A549 (cell line): ENCODE results near the gene DYNLRB1. TPM values are rescaled to one million over a fixed set of nuclear protein-coding genes. Genes with fewer than 3 reads are reported as not detected.

Source experiments
- ATAC-seq, 2 experiments: fragments of 200-7000 bp in 1 of 2; fragments of >200 bp in 1 of 2; cut with Nextera tagmentation in 1 of 2; cut with Tn5 transposase in 1 of 2; 3 replicates each; pipeline versions ENCODE4 v1.8.0 to v1.9.1; 2018 to 2020; ENCODE audit warnings: mild to moderate bottlenecking in 1 of 2, moderate library complexity in 1 of 2
- CTCF ChIA-PET: fragments of 300-600 bp; sonication (Branson Sonifier 250); formaldehyde crosslinking; extraction: SDS; loops from one replicate; lab custom pipeline; 2021; ENCODE audit warnings: antibody characterized with exemption, inconsistent platforms; lab: Yijun Ruan, JAX
- POLR2A ChIA-PET: fragments of 350-600 bp; formaldehyde crosslinking; extraction: SDS; loops from one replicate; lab custom pipeline; 2021; ENCODE audit warnings: antibody characterized with exemption, inconsistent platforms; lab: Yijun Ruan, JAX
- DNase-seq, 2 experiments: peaks; one replicate each; pipeline versions ENCODE4 v3.0.0 to v3.0.0-alpha.2; 2011 to 2016; ENCODE audit warnings: low read depth in 1 of 2, low spot score in 1 of 2
- FAIRE-seq: peaks from 2 replicates; lab custom pipeline; 2011; peaks lifted over from hg19 to GRCh38; lab: Jason Lieb, UNC
- H3K27ac ChIP-seq, 2 experiments: fragments of >200 bp; sonication (Bioruptor Twin); formaldehyde crosslinking; 3 replicates each; pipeline ENCODE4 v1.5.1; 2016 to 2017
- H3K4me1 ChIP-seq: fragments of >200 bp; sonication (Bioruptor Twin); formaldehyde crosslinking; 3 replicates; pipeline ENCODE4 v1.6.1; 2016
- H3K4me2 ChIP-seq: fragments of >200 bp; sonication (Bioruptor Twin); formaldehyde crosslinking; 3 replicates; pipeline ENCODE4 v1.6.1; 2016
- H3K4me3 ChIP-seq: fragments of >200 bp; sonication (Bioruptor Twin); formaldehyde crosslinking; 3 replicates; pipeline ENCODE4 v1.5.1; 2016
- H3K9me3 ChIP-seq: fragments of >200 bp; sonication (Bioruptor Twin); formaldehyde crosslinking; 3 replicates; pipeline ENCODE4 v1.6.1; 2016
- ATOH8 ChIP-seq: fragments of 250-450 bp; sonication (Bioruptor Pico); IDR thresholded peaks from 2 replicates; pipeline ENCODE4 v1.5.0; 2020; ENCODE audit warnings: low read depth, mild to moderate bottlenecking, moderate library complexity
- BHLHE40 ChIP-seq: IDR thresholded peaks from 2 replicates; pipeline ENCODE4 v1.6.1; 2012; ENCODE audit warnings: low read depth, low read length, inconsistent platforms
- E2F6 ChIP-seq: IDR thresholded peaks from 2 replicates; pipeline ENCODE4 v1.6.1; 2012; ENCODE audit warnings: low read depth, borderline replicate concordance
- EHF ChIP-seq: fragments of 250-450 bp; sonication (Bioruptor Pico); IDR thresholded peaks from 2 replicates; pipeline ENCODE4 v1.5.0; 2020; ENCODE audit warnings: mild to moderate bottlenecking
- HDAC2 ChIP-seq: fragments of 200-600 bp; sonication (generic); IDR thresholded peaks from 2 replicates; pipeline ENCODE4 v1.6.1; 2016
- HMGXB4 ChIP-seq: fragments of 250-450 bp; sonication (Bioruptor Pico); IDR thresholded peaks from 2 replicates; pipeline ENCODE4 v1.5.0; 2021; ENCODE audit warnings: mild to moderate bottlenecking, moderate library complexity, borderline replicate concordance
- HOXB13 ChIP-seq: fragments of 250-450 bp; sonication (Bioruptor Pico); IDR thresholded peaks from 2 replicates; pipeline ENCODE4 v1.5.0; 2020; ENCODE audit warnings: low read depth, mild to moderate bottlenecking, moderate library complexity
- HOXB5 ChIP-seq: fragments of 250-450 bp; sonication (Bioruptor Pico); IDR thresholded peaks from 2 replicates; pipeline ENCODE4 v1.5.0; 2020; ENCODE audit warnings: mild to moderate bottlenecking, moderate library complexity
- NR3C1 ChIP-seq: fragments of >200 bp; sonication (Bioruptor Twin); formaldehyde crosslinking; IDR thresholded peaks from 3 replicates; pipeline ENCODE4 v1.6.1; 2017
- POLR2A ChIP-seq: IDR thresholded peaks from 2 replicates; pipeline ENCODE4 v1.6.1; 2012; ENCODE audit warnings: mild to moderate bottlenecking, low read length
- RNF2 ChIP-seq: fragments of 200-600 bp; sonication (generic); IDR thresholded peaks from 2 replicates; pipeline ENCODE4 v1.6.1; 2016; ENCODE audit warnings: low read depth, mild to moderate bottlenecking, antibody characterized with exemption, moderate library complexity, borderline replicate concordance
- SMC3 ChIP-seq: fragments of >200 bp; sonication (Bioruptor Twin); formaldehyde crosslinking; IDR thresholded peaks from 3 replicates; pipeline ENCODE4 v1.6.1; 2018; ENCODE audit warnings: inconsistent platforms
- TFCP2L1 ChIP-seq: fragments of 250-450 bp; sonication (Bioruptor Pico); IDR thresholded peaks from 2 replicates; pipeline ENCODE4 v1.5.0; 2021; ENCODE audit warnings: mild to moderate bottlenecking
- ZC3H11A ChIP-seq: fragments of 450-650 bp; IDR thresholded peaks from 2 replicates; pipeline ENCODE4 v1.6.1; 2014; ENCODE audit warnings: antibody characterized with exemption, mild to moderate bottlenecking
- ZNF302 ChIP-seq: fragments of 250-450 bp; sonication (Bioruptor Pico); IDR thresholded peaks from 2 replicates; pipeline ENCODE4 v1.9.0; 2021; ENCODE audit warnings: inconsistent platforms, mild to moderate bottlenecking, moderate library complexity
- WGBS: methylation state at CpG from one replicate; pipeline ENCODE4 v1.1.6; 2017; ENCODE audit errors: missing lambda C conversion rate; 5-methylcytosine and 5-hydroxymethylcytosine counted together
- polyA plus RNA-seq, 4 experiments: library from polyadenylated mRNA; depleted of rRNA in 3 of 4; stranded (reverse); fragments of >200 nt; fragmentation: RNase III in 1 of 4; extraction: RNeasy Plus Mini Kit Qiagen cat#74134 plus additional on column Dnase treatment in 1 of 4; gene quantifications; 2 replicates in 3 of 4; 3 replicates in 1 of 4; pipeline ENCODE4 v1.2.3, GENCODE V29; 2011 to 2017
- TF ChIP-seq, protein P1 (sequence below): fragments of 200-600 bp; sonication (generic); IDR thresholded peaks from 2 replicates; pipeline ENCODE4 v1.6.1; 2016; ENCODE audit warnings: antibody characterized with exemption, mild to moderate bottlenecking, moderate library complexity
- TF ChIP-seq, protein P2 (sequence below): IDR thresholded peaks from 2 replicates; pipeline ENCODE4 v1.6.1; 2012
- TF ChIP-seq, protein P3 (sequence below): IDR thresholded peaks from 2 replicates; pipeline ENCODE4 v1.6.1; 2012

The DYNLRB1 gene
- polyA plus RNA-seq, 2 of the 4 experiments (the other 2 are of a cell fraction): 148 to 211 TPM

GRCh38 chr20:34507702-34508413 lies 8.4 kb upstream of the DYNLRB1 start:
- FAIRE-seq: no peak
- Histone ChIP-seq H3K4me1 (0 out of 3 replicates have a peak, but pooled peaks cover 5% of the 10 kb centered on the region), H3K27ac (no peak overlapping the region), H3K4me3 (no peak overlapping the region), H3K4me2 (no peak overlapping the region), H3K9me3 (no peaks in the 10 kb centered on the region)
- ATAC-seq: no peak
- 76% methylated on average over 4 of the region's 4 CpGs for WGBS
- ChIA-PET POLR2A (no interaction called here), CTCF (interaction anchor here (0.7 kb wide), 1 partner anchor 195 kb away, joined by 4 read pairs; no protein-coding TSS in a partner anchor)
- no peak for DNase-seq
- TF ChIP-seq SMC3: no peak
- TF ChIP-seq POLR2A: no peak
- TF ChIP-seq HDAC2: no peak

DNA sequence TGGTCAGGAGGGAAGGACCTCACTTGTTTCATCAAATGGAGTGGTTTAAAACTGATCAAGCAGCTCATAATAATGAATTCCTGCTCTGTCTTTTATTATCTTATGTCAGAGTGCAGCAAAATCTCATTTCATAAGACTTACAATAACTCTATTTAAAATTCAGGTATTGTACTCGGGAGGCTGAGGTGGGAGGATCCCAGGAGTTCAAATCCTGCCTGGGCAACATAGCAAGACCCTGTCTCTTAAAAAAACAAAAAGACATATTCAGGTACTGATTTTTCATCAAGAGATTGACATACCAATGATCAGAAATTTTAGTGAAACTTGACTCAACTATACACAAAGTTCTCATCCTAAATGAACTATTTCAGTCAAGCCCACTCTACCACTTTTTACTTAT lies 5.6 kb upstream of the DYNLRB1 start:
- no peak overlapping the region for H3K4me3 ChIP-seq
- peaks cover 14% of the 10 kb centered on the region for H3K4me1 ChIP-seq
- H3K9me3 ChIP-seq: no peaks in the 10 kb centered on the region
- ATAC-seq: no peak
- ChIA-PET POLR2A (no interaction called here), CTCF (interaction anchor here (1.0 kb wide), 1 partner anchor 198 kb away, joined by 4 read pairs; no protein-coding TSS in a partner anchor)
- 97% methylated on average over 1 of the region's 1 CpG for WGBS
- TF ChIP-seq ZC3H11A (no peak), EHF (CRISPR knock-in tag) (no peak), NR3C1 (no peak), HMGXB4 (no peak), TFCP2L1 (CRISPR knock-in tag) (no peak), RNF2 (no peak), BHLHE40 (no peak), ATOH8 (CRISPR knock-in tag) (no peak), E2F6 (no peak), ZNF302 (CRISPR knock-in tag) (no peak), HOXB5 (no peak), HOXB13 (CRISPR knock-in tag) (no peak)
- TF ChIP-seq, protein P1, sequence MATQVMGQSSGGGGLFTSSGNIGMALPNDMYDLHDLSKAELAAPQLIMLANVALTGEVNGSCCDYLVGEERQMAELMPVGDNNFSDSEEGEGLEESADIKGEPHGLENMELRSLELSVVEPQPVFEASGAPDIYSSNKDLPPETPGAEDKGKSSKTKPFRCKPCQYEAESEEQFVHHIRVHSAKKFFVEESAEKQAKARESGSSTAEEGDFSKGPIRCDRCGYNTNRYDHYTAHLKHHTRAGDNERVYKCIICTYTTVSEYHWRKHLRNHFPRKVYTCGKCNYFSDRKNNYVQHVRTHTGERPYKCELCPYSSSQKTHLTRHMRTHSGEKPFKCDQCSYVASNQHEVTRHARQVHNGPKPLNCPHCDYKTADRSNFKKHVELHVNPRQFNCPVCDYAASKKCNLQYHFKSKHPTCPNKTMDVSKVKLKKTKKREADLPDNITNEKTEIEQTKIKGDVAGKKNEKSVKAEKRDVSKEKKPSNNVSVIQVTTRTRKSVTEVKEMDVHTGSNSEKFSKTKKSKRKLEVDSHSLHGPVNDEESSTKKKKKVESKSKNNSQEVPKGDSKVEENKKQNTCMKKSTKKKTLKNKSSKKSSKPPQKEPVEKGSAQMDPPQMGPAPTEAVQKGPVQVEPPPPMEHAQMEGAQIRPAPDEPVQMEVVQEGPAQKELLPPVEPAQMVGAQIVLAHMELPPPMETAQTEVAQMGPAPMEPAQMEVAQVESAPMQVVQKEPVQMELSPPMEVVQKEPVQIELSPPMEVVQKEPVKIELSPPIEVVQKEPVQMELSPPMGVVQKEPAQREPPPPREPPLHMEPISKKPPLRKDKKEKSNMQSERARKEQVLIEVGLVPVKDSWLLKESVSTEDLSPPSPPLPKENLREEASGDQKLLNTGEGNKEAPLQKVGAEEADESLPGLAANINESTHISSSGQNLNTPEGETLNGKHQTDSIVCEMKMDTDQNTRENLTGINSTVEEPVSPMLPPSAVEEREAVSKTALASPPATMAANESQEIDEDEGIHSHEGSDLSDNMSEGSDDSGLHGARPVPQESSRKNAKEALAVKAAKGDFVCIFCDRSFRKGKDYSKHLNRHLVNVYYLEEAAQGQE: no peak
- TF ChIP-seq, protein P2, sequence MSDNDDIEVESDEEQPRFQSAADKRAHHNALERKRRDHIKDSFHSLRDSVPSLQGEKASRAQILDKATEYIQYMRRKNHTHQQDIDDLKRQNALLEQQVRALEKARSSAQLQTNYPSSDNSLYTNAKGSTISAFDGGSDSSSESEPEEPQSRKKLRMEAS: no peak
- TF ChIP-seq, protein P3, sequence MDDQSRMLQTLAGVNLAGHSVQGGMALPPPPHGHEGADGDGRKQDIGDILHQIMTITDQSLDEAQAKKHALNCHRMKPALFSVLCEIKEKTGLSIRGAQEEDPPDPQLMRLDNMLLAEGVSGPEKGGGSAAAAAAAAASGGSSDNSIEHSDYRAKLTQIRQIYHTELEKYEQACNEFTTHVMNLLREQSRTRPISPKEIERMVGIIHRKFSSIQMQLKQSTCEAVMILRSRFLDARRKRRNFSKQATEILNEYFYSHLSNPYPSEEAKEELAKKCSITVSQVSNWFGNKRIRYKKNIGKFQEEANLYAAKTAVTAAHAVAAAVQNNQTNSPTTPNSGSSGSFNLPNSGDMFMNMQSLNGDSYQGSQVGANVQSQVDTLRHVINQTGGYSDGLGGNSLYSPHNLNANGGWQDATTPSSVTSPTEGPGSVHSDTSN: no peak
- H3K4me2 ChIP-seq: no peak overlapping the region
- DNase-seq: no peak
- FAIRE-seq: no peak
- no peak overlapping the region for H3K27ac ChIP-seq
